ENCODE measurements around the gene ADGRG3. TPM values are rescaled to one million over a fixed set of nuclear protein-coding genes. Genes with fewer than 3 reads are reported as not detected.

ADGRG3 gene
- total RNA-seq, 1 donor from 2014 or later, result not detected

- H3K27ac ChIP-seq, result no peak overlapping the region
- H3K9me3 ChIP-seq (ENCODE audit: low read depth), result no peaks in the 10 kb centered on the region
- H3F3A ChIP-seq (ENCODE audit: low read depth), result no peaks in the 10 kb centered on the region
- H3K4me1 ChIP-seq, result peaks cover 16% of the 10 kb centered on the region
- no peak overlapping the region for H2AFZ ChIP-seq (replicated peaks)
- no peaks in the 10 kb centered on the region for H4K20me1 ChIP-seq (ENCODE audit: low read depth)
- no peak for DNase-seq (ENCODE audit: low spot score)
- no peak for TF ChIP-seq CTCF (IDR thresholded peaks at IDR 0.05)
- no peak for TF ChIP-seq EZH2phosphoT487 (IDR thresholded peaks at IDR 0.05)
- TF ChIP-seq EZH2 (IDR thresholded peaks at IDR 0.05), result no peak
- no peak overlapping the region for H3K9ac ChIP-seq
- no peaks in the 10 kb centered on the region for H3K27me3 ChIP-seq
- Mint-ChIP-seq H3K4me1 (peaks cover 30% of the 10 kb centered on the region), H3K27ac (peak overlapping the region; percentile 69), H3K27me3 (ENCODE audit: insufficient read depth, low read depth) (peaks cover 9% of the 10 kb centered on the region), H3K4me3 (no peak overlapping the region), H3K36me3 (no peaks in the 10 kb centered on the region), H3K9me3 (no peaks in the 10 kb centered on the region)
- no peak overlapping the region for H3K4me3 ChIP-seq
- H3K36me3 ChIP-seq, result no peaks in the 10 kb centered on the region
- no peaks in the 10 kb centered on the region for H3K79me2 ChIP-seq (ENCODE audit: low read depth)
- no peak overlapping the region for H3K4me2 ChIP-seq
Measured at GRCh38 chr16:57698812-57699405, 30.8 kb downstream of the ADGRG3 start.

- Mint-ChIP-seq H3K27me3 (ENCODE audit: insufficient read depth, low read depth) (peaks cover 9% of the 10 kb centered on the region), H3K27ac (no peak overlapping the region), H3K4me3 (no peak overlapping the region), H3K9me3 (no peaks in the 10 kb centered on the region), H3K36me3 (no peaks in the 10 kb centered on the region), H3K4me1 (peaks cover 29% of the 10 kb centered on the region)
- TF ChIP-seq CTCF (IDR thresholded peaks at IDR 0.05) (no peak), EZH2phosphoT487 (IDR thresholded peaks at IDR 0.05) (no peak), EZH2 (IDR thresholded peaks at IDR 0.05) (no peak)
- Histone ChIP-seq H2AFZ (replicated peaks) (no peak overlapping the region), H3F3A (ENCODE audit: low read depth) (no peaks in the 10 kb centered on the region), H3K9ac (no peak overlapping the region), H3K4me3 (no peak overlapping the region), H3K27me3 (no peaks in the 10 kb centered on the region), H3K9me3 (ENCODE audit: low read depth) (no peaks in the 10 kb centered on the region), H3K4me2 (no peak overlapping the region), H3K79me2 (ENCODE audit: low read depth) (no peaks in the 10 kb centered on the region), H3K36me3 (no peaks in the 10 kb centered on the region), H3K27ac (no peak overlapping the region), H4K20me1 (ENCODE audit: low read depth) (no peaks in the 10 kb centered on the region), H3K4me1 (peaks cover 16% of the 10 kb centered on the region)
- DNase-seq (ENCODE audit: low spot score), result no peak
Measured at GRCh38 chr16:57699481-57699880, 31.4 kb downstream of the ADGRG3 start.

GRCh38 chr16:57699899-57700298 lies 31.8 kb downstream of the ADGRG3 start:
- Mint-ChIP-seq H3K4me3 (peak overlapping the region; percentile 40), H3K9me3 (no peaks in the 10 kb centered on the region), H3K36me3 (no peaks in the 10 kb centered on the region), H3K4me1 (peaks cover 25% of the 10 kb centered on the region), H3K27ac (peak overlapping the region; percentile 54), H3K27me3 (ENCODE audit: insufficient read depth, low read depth) (peaks cover 9% of the 10 kb centered on the region)
- TF ChIP-seq EZH2phosphoT487 (IDR thresholded peaks at IDR 0.05) (no peak), EZH2 (IDR thresholded peaks at IDR 0.05) (no peak)
- H3K27ac ChIP-seq, result no peak overlapping the region
- H3K4me2 ChIP-seq, result no peak overlapping the region
- no peak overlapping the region for H2AFZ ChIP-seq (replicated peaks)
- no peak overlapping the region for H3K4me3 ChIP-seq
- no peaks in the 10 kb centered on the region for H3K79me2 ChIP-seq (ENCODE audit: low read depth)
- no peaks in the 10 kb centered on the region for H3K9me3 ChIP-seq (ENCODE audit: low read depth)
- peaks cover 13% of the 10 kb centered on the region for H3K4me1 ChIP-seq
- H4K20me1 ChIP-seq (ENCODE audit: low read depth), result no peaks in the 10 kb centered on the region
- H3K36me3 ChIP-seq, result no peaks in the 10 kb centered on the region
- no peaks in the 10 kb centered on the region for H3F3A ChIP-seq (ENCODE audit: low read depth)
- H3K9ac ChIP-seq, result no peak overlapping the region
- H3K27me3 ChIP-seq, result no peaks in the 10 kb centered on the region
- DNase-seq (ENCODE audit: low spot score), result no peak

GRCh38 chr16:57700781-57701551 lies 32.9 kb downstream of the ADGRG3 start:
- Histone ChIP-seq H3K79me2 (ENCODE audit: low read depth) (no peaks in the 10 kb centered on the region), H3K4me1 (peaks cover 13% of the 10 kb centered on the region), H3K4me3 (no peak overlapping the region), H2AFZ (replicated peaks) (peak overlapping the region; percentile 75), H3K27ac (no peak overlapping the region), H3K4me2 (peak overlapping the region; percentile 28), H3K36me3 (no peaks in the 10 kb centered on the region), H3F3A (ENCODE audit: low read depth) (no peaks in the 10 kb centered on the region), H4K20me1 (ENCODE audit: low read depth) (no peaks in the 10 kb centered on the region), H3K9me3 (ENCODE audit: low read depth) (no peaks in the 10 kb centered on the region), H3K27me3 (no peaks in the 10 kb centered on the region), H3K9ac (no peak overlapping the region)
- Mint-ChIP-seq H3K9me3 (no peaks in the 10 kb centered on the region), H3K4me1 (peaks cover 19% of the 10 kb centered on the region), H3K27ac (peak overlapping the region; percentile 87), H3K36me3 (no peaks in the 10 kb centered on the region), H3K27me3 (ENCODE audit: insufficient read depth, low read depth) (peaks cover 5% of the 10 kb centered on the region), H3K4me3 (no peak overlapping the region)
- TF ChIP-seq EZH2 (IDR thresholded peaks at IDR 0.05) (no peak), CTCF (IDR thresholded peaks at IDR 0.05) (no peak), EZH2phosphoT487 (IDR thresholded peaks at IDR 0.05) (no peak)
- peak; percentile 33 for DNase-seq (ENCODE audit: low spot score)
